H9 (cell line): ENCODE results near the gene LGALS3. TPM values are rescaled to one million over a fixed set of nuclear protein-coding genes. Genes with fewer than 3 reads are reported as not detected.
A peak's percentile ranks its signal among the peaks of the same experiment; 100 is the strongest.

Source experiments
- DNase-seq: peaks from one replicate; pipeline ENCODE4 v3.0.0-alpha.2; 2017
- H2AFZ ChIP-seq: one replicate; pipeline ENCODE4 v1.6.1; 2013; ENCODE audit warnings: mild to moderate bottlenecking, low read length, control low read depth, moderate library complexity
- H2AK5ac ChIP-seq: 2 replicates; pipeline ENCODE4 v1.6.1; 2013; ENCODE audit warnings: low read length, control low read depth, mixed read lengths; ENCODE audit not compliant: insufficient read length
- H2BK120ac ChIP-seq: one replicate; pipeline ENCODE4 v1.6.1; 2013; ENCODE audit warnings: low read depth, mild to moderate bottlenecking, low read length, control low read depth, inconsistent platforms; ENCODE audit not compliant: poor library complexity, severe bottlenecking
- H2BK12ac ChIP-seq: 2 replicates; pipeline ENCODE4 v1.6.1; 2013; ENCODE audit warnings: low read length, control low read depth, mixed read lengths, low read depth; ENCODE audit not compliant: insufficient read length
- H2BK15ac ChIP-seq: 2 replicates; pipeline ENCODE4 v1.6.1; 2013; ENCODE audit warnings: low read depth, low read length, control low read depth
- H2BK20ac ChIP-seq: one replicate; pipeline ENCODE4 v1.6.1; 2013; ENCODE audit warnings: low read depth, mild to moderate bottlenecking, low read length, control low read depth, inconsistent platforms; ENCODE audit not compliant: poor library complexity, severe bottlenecking
- H2BK5ac ChIP-seq: 2 replicates; pipeline ENCODE4 v1.6.1; 2013; ENCODE audit warnings: low read length, control low read depth, mixed read lengths; ENCODE audit not compliant: insufficient read length
- H3K14ac ChIP-seq: 2 replicates; pipeline ENCODE4 v1.6.1; 2013; ENCODE audit warnings: low read length, control low read depth; ENCODE audit not compliant: insufficient read depth
- H3K18ac ChIP-seq: 2 replicates; pipeline ENCODE4 v1.6.1; 2013; ENCODE audit warnings: low read depth, mild to moderate bottlenecking, mixed read lengths, low read length, control low read depth; ENCODE audit not compliant: insufficient read length
- H3K23ac ChIP-seq: 2 replicates; pipeline ENCODE4 v1.6.1; 2013; ENCODE audit warnings: low read length, control low read depth, mixed read lengths, low read depth; ENCODE audit not compliant: insufficient read length
- H3K23me2 ChIP-seq: 2 replicates; pipeline ENCODE4 v1.6.1; 2013; ENCODE audit warnings: low read depth, mild to moderate bottlenecking, mixed read lengths, low read length, control low read depth; ENCODE audit not compliant: insufficient read length, poor library complexity, severe bottlenecking
- H3K27ac ChIP-seq: 2 replicates; pipeline ENCODE4 v1.5.1; 2013; ENCODE audit warnings: low read length, control low read depth, mixed read lengths, low read depth; ENCODE audit not compliant: insufficient read length
- H3K27me3 ChIP-seq: 2 replicates; pipeline ENCODE4 v1.6.1; 2013; ENCODE audit warnings: low read length, control low read depth, inconsistent platforms; ENCODE audit not compliant: insufficient read depth
- H3K4ac ChIP-seq: 2 replicates; pipeline ENCODE4 v1.6.1; 2013; ENCODE audit warnings: low read depth, mild to moderate bottlenecking, control low read depth, inconsistent platforms, low read length, moderate library complexity
- H3K4me1 ChIP-seq: 2 replicates; pipeline ENCODE4 v1.6.1; 2013; ENCODE audit warnings: low read length, control low read depth, inconsistent platforms; ENCODE audit not compliant: insufficient read depth
- H3K4me2 ChIP-seq: 2 replicates; pipeline ENCODE4 v1.6.1; 2013; ENCODE audit warnings: low read length, control low read depth, mixed read lengths; ENCODE audit not compliant: insufficient read length, insufficient read depth
- H3K56ac ChIP-seq: 2 replicates; pipeline ENCODE4 v1.6.1; 2013; ENCODE audit warnings: low read depth, mild to moderate bottlenecking, mixed read lengths, low read length, control low read depth; ENCODE audit not compliant: insufficient read length
- H3K79me1 ChIP-seq: 2 replicates; pipeline ENCODE4 v1.6.1; 2013; ENCODE audit warnings: low read depth, mild to moderate bottlenecking, moderate library complexity, low read length, control low read depth, inconsistent platforms; ENCODE audit not compliant: insufficient read depth, poor library complexity, severe bottlenecking
- H3K79me2 ChIP-seq: 2 replicates; pipeline ENCODE4 v1.6.1; 2013; ENCODE audit warnings: low read length, control low read depth, inconsistent platforms; ENCODE audit not compliant: insufficient read depth
- H3K9ac ChIP-seq: 2 replicates; pipeline ENCODE4 v1.6.1; 2013; ENCODE audit warnings: low read length, control low read depth, mixed read lengths; ENCODE audit not compliant: insufficient read length; ENCODE audit errors: extremely low read depth
- H3K9me3 ChIP-seq: one replicate; pipeline ENCODE4 v1.6.1; 2013; ENCODE audit warnings: low read depth, low read length, inconsistent platforms; ENCODE audit not compliant: control insufficient read depth
- H3T11ph ChIP-seq: one replicate; pipeline ENCODE4 v1.6.1; 2013; ENCODE audit warnings: mild to moderate bottlenecking, low read length, control low read depth, inconsistent platforms
- H4K20me1 ChIP-seq: one replicate; pipeline ENCODE4 v1.6.1; 2013; ENCODE audit not compliant: control insufficient read depth, insufficient read length, insufficient read depth
- H4K5ac ChIP-seq: 2 replicates; pipeline ENCODE4 v1.6.1; 2013; ENCODE audit warnings: low read depth, mild to moderate bottlenecking, mixed read lengths, low read length, control low read depth; ENCODE audit not compliant: insufficient read length
- H4K8ac ChIP-seq: replicated peaks from 2 replicates; pipeline ENCODE4 v1.6.1; 2013; ENCODE audit warnings: low read length, control low read depth, mixed read lengths, low read depth; ENCODE audit not compliant: insufficient read length
- H4K91ac ChIP-seq: 2 replicates; pipeline ENCODE4 v1.6.1; 2013; ENCODE audit warnings: low read depth, mild to moderate bottlenecking, moderate library complexity, mixed read lengths, low read length, control low read depth; ENCODE audit not compliant: insufficient read length
- H3K27ac Mint-ChIP-seq, 3 experiments: 2 replicates in 2 of 3; 3 replicates in 1 of 3; pipeline ENCODE4 v1.8.0; 2020 to 2021; ENCODE audit warnings: mixed read lengths in 3 of 3, mild to moderate bottlenecking in 1 of 3, moderate library complexity in 1 of 3
- H3K27me3 Mint-ChIP-seq: 2 replicates; pipeline ENCODE4 v1.8.0; 2021; ENCODE audit warnings: low read depth, mild to moderate bottlenecking, moderate library complexity, mixed read lengths
- H3K36me3 Mint-ChIP-seq, 3 experiments: 2 replicates in 2 of 3; 3 replicates in 1 of 3; pipeline ENCODE4 v1.8.0; 2020 to 2021; ENCODE audit warnings: low read depth in 3 of 3, mixed read lengths in 3 of 3; ENCODE audit not compliant: insufficient read depth in 1 of 3
- H3K4me1 Mint-ChIP-seq, 2 experiments: 2 replicates each; pipeline ENCODE4 v1.8.0; 2020; ENCODE audit warnings: mixed read lengths in 2 of 2
- H3K4me3 Mint-ChIP-seq, 2 experiments: 2 replicates in 1 of 2; 3 replicates in 1 of 2; pipeline ENCODE4 v1.8.0; 2020 to 2021; ENCODE audit warnings: mild to moderate bottlenecking in 2 of 2, mixed read lengths in 2 of 2, moderate library complexity in 1 of 2
- H3K9me3 Mint-ChIP-seq, 2 experiments: 2 replicates in 1 of 2; 3 replicates in 1 of 2; pipeline ENCODE4 v1.8.0; 2020; ENCODE audit warnings: mild to moderate bottlenecking in 2 of 2, mixed read lengths in 2 of 2, moderate library complexity in 1 of 2
- CTCF ChIP-seq: fragments of 200-600 bp; sonication (generic); conservative IDR thresholded peaks from 3 replicates; pipeline ENCODE4 v1.8.0; 2021; ENCODE audit warnings: antibody characterized with exemption, mild to moderate bottlenecking
- WGBS: extraction: QIAGEN DNeasy Blood & Tissue Kit; methylation state at CpG from one replicate; pipeline ENCODE4 v1.1.7; 2013; ENCODE audit warnings: missing lambda C conversion rate, low lambda C conversion rate, mixed read lengths; ENCODE audit not compliant: insufficient read length; ENCODE audit errors: extremely low coverage; 5-methylcytosine and 5-hydroxymethylcytosine counted together
- total RNA-seq: library from RNA; stranded (reverse); gene quantifications from 2 replicates; pipeline ENCODE4 v1.2.1, GENCODE V29; 2021

The LGALS3 gene
- total RNA-seq, 1 experiment from 2014 or later, result 4.0 TPM

GRCh38 chr14:55102141-55102621, 26.9 kb upstream of the LGALS3 start:
- Histone ChIP-seq H2AK5ac (no peak overlapping the region), H2BK5ac (no peak overlapping the region), H3K4me2 (no peak overlapping the region), H4K5ac (no peak overlapping the region), H2AFZ (no peak overlapping the region), H4K8ac (no peak overlapping the region), H3K23ac (no peak overlapping the region), H3K79me2 (no peaks in the 10 kb centered on the region), H4K91ac (no peak overlapping the region), H3T11ph (no peak overlapping the region), H3K14ac (no peak overlapping the region), H2BK20ac (no peak overlapping the region), H2BK120ac (no peak overlapping the region), H3K27me3 (no peaks in the 10 kb centered on the region), H3K9me3 (no peaks in the 10 kb centered on the region), H3K23me2 (no peaks in the 10 kb centered on the region), H2BK15ac (no peak overlapping the region), H2BK12ac (no peak overlapping the region), H3K9ac (no peak overlapping the region), H3K18ac (no peak overlapping the region), H3K27ac (no peak overlapping the region), H3K79me1 (no peaks in the 10 kb centered on the region), H3K4me1 (peaks cover 12% of the 10 kb centered on the region; the same call in 1 of the 2 replicates), H3K4ac (no peak overlapping the region), H4K20me1 (no peaks in the 10 kb centered on the region), H3K56ac (no peak overlapping the region)
- peaks cover 29 to 38% of the 10 kb centered on the region in 2 experiments for H3K4me1 Mint-ChIP-seq
- peaks cover 1% of the 10 kb centered on the region for H3K27me3 Mint-ChIP-seq
- TF ChIP-seq CTCF, result no peak
- H3K9me3 Mint-ChIP-seq, result no peaks in the 10 kb centered on the region
- peaks cover 0 to 5% (median 0%) of the 10 kb centered on the region in 3 experiments; a peak in 2 of 7 replicates for H3K36me3 Mint-ChIP-seq
- peak overlapping the region in 1 of 2 experiments; percentile 44; a peak in 1 of 5 replicates for H3K4me3 Mint-ChIP-seq
- peak overlapping the region in 2 of 3 experiments; percentile 76 to 96; a peak in 5 of 7 replicates for H3K27ac Mint-ChIP-seq
- DNase-seq, result peak; percentile 59
- no CpG with 5 or more reads among the region's 7 CpGs for WGBS
